Measurements from ENCODE around the gene SMOC2. TPM values are rescaled to one million over a fixed set of nuclear protein-coding genes. Genes with fewer than 3 reads are reported as not detected.

The SMOC2 gene
- total and polyA plus RNA-seq, 2 of the 13 experiments (the other 11 are each of a cell fraction or from before 2014, with no cell fraction given) = not detected

- no peak for TF ChIP-seq ZBTB33 (CRISPR knock-in tag; IDR thresholded peaks at IDR 0.05)
- TF ChIP-seq KIAA2018 (CRISPR knock-in tag; IDR thresholded peaks at IDR 0.05; ENCODE audit: borderline replicate concordance) = no peak
- TF ChIP-seq FOXA1 (IDR thresholded peaks at IDR 0.05) = no peak
- TF ChIP-seq FOXA1 (CRISPR knock-in tag; IDR thresholded peaks at IDR 0.05) = no peak
- no peak for TF ChIP-seq ZNF597 (CRISPR knock-in tag; IDR thresholded peaks at IDR 0.05)
- TF ChIP-seq RARG (CRISPR knock-in tag; IDR thresholded peaks at IDR 0.05; ENCODE audit: low read depth) = no peak
- TF ChIP-seq ZNF558 (CRISPR knock-in tag; IDR thresholded peaks at IDR 0.05; ENCODE audit: borderline replicate concordance) = no peak
- TF ChIP-seq ZFP62 (CRISPR knock-in tag; IDR thresholded peaks at IDR 0.05) = no peak
- no peak for TF ChIP-seq MAX (IDR thresholded peaks at IDR 0.05)
- TF ChIP-seq TP53 (CRISPR knock-in tag; conservative IDR thresholded peaks at IDR 0.05) = no peak
- no peak for TF ChIP-seq NFE2 (CRISPR knock-in tag; IDR thresholded peaks at IDR 0.05)
- no peak for TF ChIP-seq ATF4 (CRISPR knock-in tag; IDR thresholded peaks at IDR 0.05)
Measured at GRCh38 chr6:168507730-168508129, 66.7 kb downstream of the SMOC2 start (continued).

All from HepG2 (cell line).